ENCODE measurements around the gene MAPKAPK2.
"Not testable (repeated sequence)": the region's sequence is repeated elsewhere in the genome, so short reads cannot be mapped to it uniquely, and the experiment has no call there.

MAPKAPK2 gene

DNA sequence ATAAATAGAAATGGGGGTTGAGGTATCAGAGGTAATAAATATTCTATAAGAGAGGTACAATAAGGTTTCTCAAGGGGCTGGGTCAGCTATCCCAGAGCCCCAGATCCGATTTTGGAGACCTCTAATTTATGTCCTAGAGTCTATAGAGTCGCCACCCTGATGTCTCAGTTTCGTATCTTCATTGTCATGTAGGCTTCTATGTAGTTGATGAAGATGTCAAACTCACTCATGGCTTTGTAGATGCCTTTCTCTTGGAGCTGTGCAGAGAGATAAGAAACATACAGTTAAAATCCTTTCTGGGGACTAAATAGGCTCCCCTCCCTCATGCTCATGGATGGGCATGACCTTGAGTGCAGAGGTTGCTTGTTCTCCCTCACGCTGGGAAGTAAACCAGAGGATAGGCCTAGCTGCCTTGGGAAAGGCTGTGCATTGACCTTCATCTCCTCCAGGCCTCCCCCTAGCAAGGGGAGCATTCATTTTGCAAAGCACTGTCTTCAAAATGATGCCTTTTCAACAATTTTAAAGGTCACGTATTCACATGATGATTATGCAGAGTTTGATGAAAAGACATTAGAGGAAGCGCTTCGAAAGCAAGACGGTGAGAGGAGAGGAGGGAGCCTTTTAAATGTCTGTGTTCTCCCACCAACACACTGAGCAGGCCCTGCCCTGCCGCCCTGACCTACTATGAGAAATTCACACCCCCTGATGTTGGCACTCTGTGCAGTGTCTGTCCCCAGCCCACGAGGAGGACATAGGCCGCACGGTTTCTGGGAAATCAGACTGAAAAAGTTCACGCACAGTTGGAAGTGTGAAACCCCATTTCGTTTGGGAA lies 84.0 kb downstream of the MAPKAPK2 start:
- H3K4me3 ChIP-seq (ENCODE audit: insufficient read depth, low read depth, low read length, poor library complexity, severe bottlenecking): no peak overlapping the region
- H3K27ac ChIP-seq (ENCODE audit: insufficient read depth, low read length, poor library complexity, severe bottlenecking): no peak overlapping the region

DNA sequence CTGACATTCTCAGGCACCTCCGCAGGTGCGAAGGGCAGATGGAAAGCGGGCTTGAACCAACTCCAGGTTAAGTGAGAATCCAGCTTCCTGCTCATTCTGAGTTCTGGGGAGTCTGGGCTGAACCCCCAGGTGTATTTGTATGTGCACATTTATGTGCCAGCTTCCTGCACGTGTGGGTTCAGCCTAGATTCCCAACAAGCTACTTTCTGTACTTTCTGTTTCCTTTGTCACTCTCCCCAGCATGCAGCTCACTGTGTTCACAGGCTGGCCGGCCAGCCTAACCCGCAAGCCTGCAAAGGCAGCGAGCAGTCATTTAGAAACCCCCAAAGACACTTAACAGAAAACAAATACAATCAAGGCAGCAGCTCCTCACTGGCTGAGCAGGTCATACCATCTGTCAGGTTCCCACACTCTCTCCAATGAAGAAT lies 84.6 kb downstream of the MAPKAPK2 start:
- Histone ChIP-seq H3K27me3 (replicated peaks; ENCODE audit: control insufficient read depth, insufficient read depth, low read length, poor library complexity, severe bottlenecking) (no peaks in the 10 kb centered on the region), H3K36me3 (ENCODE audit: control insufficient read depth, insufficient read depth, low read length) (no peaks in the 10 kb centered on the region), H3K9me3 (ENCODE audit: control insufficient read depth, low read length) (no peaks in the 10 kb centered on the region), H3K4me1 (ENCODE audit: control insufficient read depth, insufficient read depth, low read length, poor library complexity, severe bottlenecking) (peaks cover 66% of the 10 kb centered on the region), H3K4me3 (ENCODE audit: insufficient read depth, low read depth, low read length, poor library complexity, severe bottlenecking) (no peak overlapping the region), H3K27ac (ENCODE audit: insufficient read depth, low read length, poor library complexity, severe bottlenecking) (peak overlapping the region; percentile 47)
- peak in 1 of 3 donors; percentile 23 for DNase-seq

More for the DNA sequence above, 84.0 kb downstream of the MAPKAPK2 start:
- Histone ChIP-seq H3K36me3 (ENCODE audit: control insufficient read depth, insufficient read depth, low read length) (no peaks in the 10 kb centered on the region), H3K9me3 (ENCODE audit: control insufficient read depth, low read length) (no peaks in the 10 kb centered on the region), H3K27me3 (replicated peaks; ENCODE audit: control insufficient read depth, insufficient read depth, low read length, poor library complexity, severe bottlenecking) (no peaks in the 10 kb centered on the region), H3K4me1 (ENCODE audit: control insufficient read depth, insufficient read depth, low read length, poor library complexity, severe bottlenecking) (peaks cover 67% of the 10 kb centered on the region)
- no peak for DNase-seq

DNA sequence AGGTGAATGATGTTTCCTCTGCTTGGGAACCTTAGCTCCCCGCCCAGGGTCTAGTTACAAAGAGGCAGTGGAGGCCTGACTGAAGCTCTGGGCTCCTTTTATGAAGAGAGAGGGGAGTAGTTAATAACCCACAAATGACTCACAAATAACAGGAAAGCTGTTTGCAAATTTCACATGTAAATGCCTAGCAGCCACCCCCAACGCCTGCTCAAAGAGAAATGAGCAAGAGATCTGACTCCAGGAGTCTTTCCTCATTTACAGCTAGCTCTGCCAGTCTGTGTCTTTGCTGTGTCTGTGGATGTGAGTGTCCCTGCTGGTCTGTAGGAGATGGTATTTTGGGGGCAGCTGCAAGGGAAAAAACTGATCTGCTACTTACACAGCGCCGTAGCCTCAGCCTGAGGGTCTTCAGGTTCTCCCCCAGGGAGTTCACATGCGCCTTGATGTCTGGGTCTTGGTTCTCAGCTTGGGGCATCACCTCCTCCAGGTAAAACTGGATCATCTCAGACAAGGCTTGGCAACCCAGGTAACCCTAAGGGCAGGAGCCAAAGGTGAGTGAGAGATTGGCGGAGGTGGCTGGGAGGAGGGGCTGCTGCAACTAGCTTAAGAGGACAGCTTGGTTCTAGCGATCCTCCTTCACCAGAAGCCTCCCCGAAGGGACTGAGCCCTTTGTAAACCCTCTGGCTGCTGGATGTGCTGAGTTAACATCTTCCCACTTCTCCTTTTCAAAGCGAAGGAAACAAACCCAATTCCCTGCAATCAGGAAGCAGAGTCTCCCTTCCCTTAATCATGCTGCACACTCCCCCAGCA lies 86.0 kb downstream of the MAPKAPK2 start, which contains the start of gene IL19:
TSS of gene IL19 (plus strand) at position 243 of the 807 bp plus-strand sequence. CDS start 65,890 bp downstream, outside the sequence.
- H3K4me3 ChIP-seq (ENCODE audit: insufficient read depth, low read depth, low read length, poor library complexity, severe bottlenecking): no peak within 1 kb of the TSS
- no peak for DNase-seq
- H3K4me1 ChIP-seq (ENCODE audit: control insufficient read depth, insufficient read depth, low read length, poor library complexity, severe bottlenecking): peaks cover 59% of the 10 kb centered on the region

DNA sequence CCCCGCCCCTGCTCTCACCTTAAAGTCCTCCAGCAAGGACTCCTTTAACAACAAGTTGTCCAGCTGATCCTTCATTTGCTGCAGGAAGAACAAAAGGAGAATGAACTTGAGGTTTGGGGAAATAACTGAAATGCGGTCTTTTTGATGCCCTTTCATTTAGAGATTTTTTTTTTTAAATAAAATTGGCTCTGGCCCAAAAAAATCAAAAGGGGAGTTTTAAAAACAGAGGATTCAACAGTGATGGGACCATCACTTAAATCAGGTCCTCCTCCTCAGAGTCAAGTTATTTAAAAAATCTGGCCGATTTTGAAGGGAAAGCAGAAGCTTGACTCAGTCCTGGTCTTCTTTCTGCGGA lies 86.6 kb downstream of the MAPKAPK2 start:
- DNase-seq: no peak
- Histone ChIP-seq H3K27me3 (replicated peaks; ENCODE audit: control insufficient read depth, insufficient read depth, low read length, poor library complexity, severe bottlenecking) (no peaks in the 10 kb centered on the region), H3K27ac (ENCODE audit: insufficient read depth, low read length, poor library complexity, severe bottlenecking) (no peak overlapping the region), H3K36me3 (ENCODE audit: control insufficient read depth, insufficient read depth, low read length) (no peaks in the 10 kb centered on the region), H3K9me3 (ENCODE audit: control insufficient read depth, low read length) (no peaks in the 10 kb centered on the region), H3K4me3 (ENCODE audit: insufficient read depth, low read depth, low read length, poor library complexity, severe bottlenecking) (no peak overlapping the region), H3K4me1 (ENCODE audit: control insufficient read depth, insufficient read depth, low read length, poor library complexity, severe bottlenecking) (peaks cover 53% of the 10 kb centered on the region)

More for the DNA sequence above, 86.0 kb downstream of the MAPKAPK2 start, which contains the start of gene IL19:
- Histone ChIP-seq H3K27me3 (replicated peaks; ENCODE audit: control insufficient read depth, insufficient read depth, low read length, poor library complexity, severe bottlenecking) (no peaks in the 10 kb centered on the region), H3K9me3 (ENCODE audit: control insufficient read depth, low read length) (no peaks in the 10 kb centered on the region), H3K27ac (ENCODE audit: insufficient read depth, low read length, poor library complexity, severe bottlenecking) (peak within 1 kb of the TSS; percentile 47), H3K36me3 (ENCODE audit: control insufficient read depth, insufficient read depth, low read length) (no peaks in the 10 kb centered on the region)

DNA sequence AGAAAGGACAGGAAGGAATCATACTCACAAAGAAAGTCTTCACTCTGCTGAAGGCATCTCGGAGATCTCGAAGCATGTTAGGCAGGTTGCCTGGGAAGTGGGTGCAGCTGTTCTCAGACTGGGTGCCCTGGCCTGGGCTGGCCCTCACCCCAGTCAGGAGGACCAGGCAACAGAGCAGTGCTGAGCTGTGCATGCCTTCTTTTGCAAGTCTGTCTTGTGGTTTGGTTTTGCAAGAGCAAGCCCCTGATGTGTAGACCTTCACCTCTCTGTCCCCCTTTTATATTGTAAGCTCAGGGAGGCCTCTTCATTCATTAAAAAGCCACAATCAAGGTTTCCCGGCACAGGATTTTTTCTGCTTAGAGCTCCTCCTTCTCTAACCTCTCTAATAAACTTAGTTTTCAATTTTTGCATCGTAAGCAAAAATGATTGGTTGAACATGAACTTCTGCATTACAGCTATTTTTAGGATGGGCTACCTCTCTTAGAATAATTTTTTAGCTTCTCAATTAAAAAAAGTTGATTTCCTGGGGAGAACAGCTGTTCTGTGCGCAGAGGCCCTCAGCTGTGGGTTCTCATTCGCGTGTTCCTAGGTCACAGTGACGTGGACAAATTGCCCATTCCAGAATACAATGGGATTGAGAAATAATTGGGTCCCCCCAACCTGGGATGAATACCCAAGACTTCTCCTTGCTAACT lies 87.7 kb downstream of the MAPKAPK2 start, which contains the start of gene IL10:
TSS of gene IL10 (minus strand) at position 252 of the 695 bp plus-strand sequence. CDS start at position 193, 59 bp downstream.
- no peaks in the 10 kb centered on the region for H3K9me3 ChIP-seq (ENCODE audit: control insufficient read depth, low read length)
- peaks cover 43% of the 10 kb centered on the region for H3K4me1 ChIP-seq (ENCODE audit: control insufficient read depth, insufficient read depth, low read length, poor library complexity, severe bottlenecking)
- DNase-seq: no peak
- H3K27ac ChIP-seq (ENCODE audit: insufficient read depth, low read length, poor library complexity, severe bottlenecking): no peak within 1 kb of the TSS
- no peak within 1 kb of the TSS for H3K4me3 ChIP-seq (ENCODE audit: insufficient read depth, low read depth, low read length, poor library complexity, severe bottlenecking)
- no peaks in the 10 kb centered on the region for H3K27me3 ChIP-seq (replicated peaks; ENCODE audit: control insufficient read depth, insufficient read depth, low read length, poor library complexity, severe bottlenecking)
- no peaks in the 10 kb centered on the region for H3K36me3 ChIP-seq (ENCODE audit: control insufficient read depth, insufficient read depth, low read length)

DNA sequence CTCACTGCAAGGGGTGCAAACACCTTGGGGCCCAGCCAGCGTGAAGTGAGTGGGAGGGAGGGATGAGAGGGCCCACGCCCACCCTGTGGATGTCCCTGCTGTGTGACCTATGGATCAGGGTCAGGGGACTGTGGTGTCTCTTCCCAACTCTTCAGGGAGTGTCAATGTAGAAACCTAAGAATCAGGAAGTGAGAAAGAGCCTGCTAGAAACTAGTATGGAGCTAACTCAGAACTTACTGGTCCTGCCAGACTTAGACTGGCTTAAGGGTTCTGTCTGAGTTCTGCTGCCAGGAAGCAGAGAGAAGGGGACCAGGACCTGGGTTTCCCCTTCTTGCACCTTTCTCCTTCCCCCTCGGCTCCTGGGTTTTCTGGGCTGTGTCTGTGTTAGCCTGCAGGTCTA lies 89.4 kb downstream of the MAPKAPK2 start:
- Histone ChIP-seq H3K36me3 (ENCODE audit: control insufficient read depth, insufficient read depth, low read length) (no peaks in the 10 kb centered on the region), H3K9me3 (ENCODE audit: control insufficient read depth, low read length) (no peaks in the 10 kb centered on the region), H3K4me3 (ENCODE audit: insufficient read depth, low read depth, low read length, poor library complexity, severe bottlenecking) (no peak overlapping the region), H3K4me1 (ENCODE audit: control insufficient read depth, insufficient read depth, low read length, poor library complexity, severe bottlenecking) (peaks cover 34% of the 10 kb centered on the region), H3K27ac (ENCODE audit: insufficient read depth, low read length, poor library complexity, severe bottlenecking) (no peak overlapping the region), H3K27me3 (replicated peaks; ENCODE audit: control insufficient read depth, insufficient read depth, low read length, poor library complexity, severe bottlenecking) (no peaks in the 10 kb centered on the region)
- DNase-seq: no peak

DNA sequence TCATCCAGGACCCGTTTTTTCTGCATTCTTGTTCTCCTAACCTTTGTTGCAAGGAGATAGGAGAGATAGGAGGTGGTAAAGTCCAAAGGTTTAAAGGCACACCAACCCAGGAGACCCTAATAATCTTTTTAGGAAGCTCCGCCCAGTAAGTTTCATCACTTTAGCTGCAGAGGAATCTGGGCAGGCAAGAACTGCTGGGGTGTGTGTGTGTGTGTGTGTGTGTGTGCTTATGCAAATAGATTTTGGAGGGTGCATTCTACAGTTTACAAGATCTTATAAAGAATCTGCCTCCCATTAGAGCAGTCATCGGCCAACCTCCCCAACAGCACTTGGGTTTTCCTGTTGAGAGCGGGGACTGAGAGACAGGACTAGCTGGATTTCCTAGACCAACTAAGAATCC lies 91.5 kb downstream of the MAPKAPK2 start:
- DNase-seq: no peak
- Histone ChIP-seq H3K4me3 (ENCODE audit: insufficient read depth, low read depth, low read length, poor library complexity, severe bottlenecking) (no peak overlapping the region), H3K36me3 (ENCODE audit: control insufficient read depth, insufficient read depth, low read length) (no peaks in the 10 kb centered on the region), H3K9me3 (ENCODE audit: control insufficient read depth, low read length) (no peaks in the 10 kb centered on the region), H3K27ac (ENCODE audit: insufficient read depth, low read length, poor library complexity, severe bottlenecking) (no peak overlapping the region), H3K4me1 (ENCODE audit: control insufficient read depth, insufficient read depth, low read length, poor library complexity, severe bottlenecking) (peaks cover 13% of the 10 kb centered on the region), H3K27me3 (replicated peaks; ENCODE audit: control insufficient read depth, insufficient read depth, low read length, poor library complexity, severe bottlenecking) (no peaks in the 10 kb centered on the region)

DNA sequence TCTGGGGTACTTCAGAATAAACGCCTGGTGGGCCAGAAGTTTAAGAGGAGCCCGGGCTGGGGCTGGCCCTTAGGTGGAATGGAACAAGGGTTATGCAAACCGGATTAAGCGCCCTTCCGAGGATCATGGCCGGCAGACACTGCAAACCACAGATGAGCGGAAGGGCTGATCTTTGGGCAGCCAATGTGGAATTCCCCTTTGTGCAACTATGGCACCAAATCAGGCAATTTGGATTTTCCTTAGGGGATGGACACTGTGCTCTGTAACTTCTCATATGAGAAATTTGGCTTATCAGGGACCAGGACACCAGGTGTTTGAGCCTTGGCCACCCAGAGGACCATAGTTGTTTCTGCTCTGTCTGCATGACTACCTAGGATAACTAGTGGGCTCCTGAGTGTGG lies 93.3 kb downstream of the MAPKAPK2 start:
- no peak overlapping the region for H3K4me3 ChIP-seq (ENCODE audit: insufficient read depth, low read depth, low read length, poor library complexity, severe bottlenecking)
- no peaks in the 10 kb centered on the region for H3K27me3 ChIP-seq (replicated peaks; ENCODE audit: control insufficient read depth, insufficient read depth, low read length, poor library complexity, severe bottlenecking)
- H3K27ac ChIP-seq (ENCODE audit: insufficient read depth, low read length, poor library complexity, severe bottlenecking): no peak overlapping the region
- no peaks in the 10 kb centered on the region for H3K36me3 ChIP-seq (ENCODE audit: control insufficient read depth, insufficient read depth, low read length)
- H3K9me3 ChIP-seq (ENCODE audit: control insufficient read depth, low read length): no peaks in the 10 kb centered on the region
- DNase-seq: no peak
- no peaks in the 10 kb centered on the region for H3K4me1 ChIP-seq (ENCODE audit: control insufficient read depth, insufficient read depth, low read length, poor library complexity, severe bottlenecking)

DNA sequence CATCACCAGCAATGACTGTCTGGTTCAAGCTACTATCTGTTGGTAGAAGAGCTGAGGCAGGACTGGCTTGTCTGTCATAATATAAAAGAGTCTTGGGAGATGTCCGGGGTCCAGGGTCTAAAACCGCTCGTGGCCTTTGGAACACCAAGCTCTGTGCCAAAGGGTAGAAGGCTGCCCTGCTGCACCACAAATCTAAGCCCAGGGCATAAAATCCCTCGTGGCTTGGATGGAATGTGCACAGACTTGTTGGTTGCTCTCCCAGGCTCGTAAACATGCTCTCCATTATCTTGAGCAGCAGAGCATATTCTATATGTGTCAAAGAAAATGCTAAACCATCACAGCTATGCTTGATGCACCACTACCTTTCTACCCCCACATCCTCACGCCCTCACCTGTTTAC lies 94.2 kb downstream of the MAPKAPK2 start:
- DNase-seq; H3K9me3 ChIP-seq (ENCODE audit: control insufficient read depth, low read length); H3K36me3 ChIP-seq (ENCODE audit: control insufficient read depth, insufficient read depth, low read length); H3K27me3 ChIP-seq (replicated peaks; ENCODE audit: control insufficient read depth, insufficient read depth, low read length, poor library complexity, severe bottlenecking); H3K4me3 ChIP-seq (ENCODE audit: insufficient read depth, low read depth, low read length, poor library complexity, severe bottlenecking); H3K27ac ChIP-seq (ENCODE audit: insufficient read depth, low read length, poor library complexity, severe bottlenecking); H3K4me1 ChIP-seq (ENCODE audit: control insufficient read depth, insufficient read depth, low read length, poor library complexity, severe bottlenecking): not testable (repeated sequence)
